Natural killer cell (primary cell): ENCODE data around the gene CATSPER3. TPM values are rescaled to one million over a fixed set of nuclear protein-coding genes. Genes with fewer than 3 reads are reported as not detected.

Source experiments
- ATAC-seq, 3 donors: fragments of 150-1000 bp in 2 of 3; fragments of 200-7000 bp in 1 of 3; cut with Tn5 transposase; 1 replicate in 1 of 3; 2 replicates in 2 of 3; pipeline ENCODE4 v1.10.0; 2021; ENCODE audit warnings: mild to moderate bottlenecking in 2 of 3, moderate library complexity in 2 of 3
- DNase-seq, 2 donors: peaks; one replicate each; pipeline versions ENCODE4 v3.0.0 to v3.0.0-alpha.2; 2013 to 2021; ENCODE audit warnings: mixed read lengths in 1 of 2
- H3K27ac ChIP-seq: one replicate; pipeline ENCODE4 v1.5.1; 2013; ENCODE audit warnings: mild to moderate bottlenecking, low read length
- H3K27me3 ChIP-seq: one replicate; pipeline ENCODE4 v1.6.1; 2013; ENCODE audit warnings: low read length; ENCODE audit not compliant: control insufficient read depth, insufficient read depth
- H3K36me3 ChIP-seq: one replicate; pipeline ENCODE4 v1.6.1; 2013; ENCODE audit warnings: low read length; ENCODE audit not compliant: control insufficient read depth, insufficient read depth
- H3K4me1 ChIP-seq: one replicate; pipeline ENCODE4 v1.6.1; 2013; ENCODE audit warnings: low read length; ENCODE audit not compliant: control insufficient read depth, insufficient read depth
- H3K4me3 ChIP-seq: one replicate; pipeline ENCODE4 v1.5.1; 2013; ENCODE audit warnings: low read length
- H3K9me3 ChIP-seq: one replicate; pipeline ENCODE4 v1.6.1; 2013; ENCODE audit warnings: low read length; ENCODE audit not compliant: control insufficient read depth, insufficient read depth
- H3K27ac Mint-ChIP-seq, 2 donors: one replicate each; pipeline ENCODE4 v1.8.0; 2022; ENCODE audit warnings: mild to moderate bottlenecking in 2 of 2, mixed read lengths in 2 of 2, moderate library complexity in 1 of 2
- H3K27me3 Mint-ChIP-seq, 2 donors: one replicate each; pipeline ENCODE4 v1.8.0; 2022; ENCODE audit warnings: low read depth in 2 of 2, mixed read lengths in 2 of 2
- H3K36me3 Mint-ChIP-seq: one replicate; pipeline ENCODE4 v1.8.0; 2022; ENCODE audit warnings: mixed read lengths
- H3K4me1 Mint-ChIP-seq, 2 donors: one replicate each; pipeline ENCODE4 v1.8.0; 2022; ENCODE audit warnings: mixed read lengths in 2 of 2
- H3K4me3 Mint-ChIP-seq: one replicate; pipeline ENCODE4 v1.8.0; 2022; ENCODE audit warnings: mild to moderate bottlenecking, moderate library complexity, mixed read lengths
- H3K9me3 Mint-ChIP-seq, 2 donors: one replicate each; pipeline ENCODE4 v1.8.0; 2022; ENCODE audit warnings: mixed read lengths in 2 of 2
- WGBS: methylation state at CpG from one replicate; pipeline ENCODE4 v1.1.7; 2013; ENCODE audit warnings: missing lambda C conversion rate; ENCODE audit not compliant: insufficient coverage; 5-methylcytosine and 5-hydroxymethylcytosine counted together
- intact Hi-C: fragments of 100-400 bp; cut with micrococcal nuclease; formaldehyde crosslinking; loops from one replicate; pipeline ENCODE4 v1.14.2; 2022
- total RNA-seq, 4 donors: library from RNA; stranded (reverse); fragments of 120-200 nt in 1 of 4; gene quantifications; one replicate each; pipeline versions ENCODE4 v1.2.3 to v1.2.4, GENCODE V29; 2013 to 2022
- TF ChIP-seq, protein P1 (sequence below): fragments of 200-600 bp; IDR thresholded peaks from one replicate; pipeline ENCODE4 v1.8.0; 2022; ENCODE audit warnings: antibody characterized with exemption

The CATSPER3 gene
- total RNA-seq, 3 donors from 2014 or later (not counting 1 experiment from before 2014, with no cell fraction given): 0.31 to 0.79 (median 0.55) TPM

DNA sequence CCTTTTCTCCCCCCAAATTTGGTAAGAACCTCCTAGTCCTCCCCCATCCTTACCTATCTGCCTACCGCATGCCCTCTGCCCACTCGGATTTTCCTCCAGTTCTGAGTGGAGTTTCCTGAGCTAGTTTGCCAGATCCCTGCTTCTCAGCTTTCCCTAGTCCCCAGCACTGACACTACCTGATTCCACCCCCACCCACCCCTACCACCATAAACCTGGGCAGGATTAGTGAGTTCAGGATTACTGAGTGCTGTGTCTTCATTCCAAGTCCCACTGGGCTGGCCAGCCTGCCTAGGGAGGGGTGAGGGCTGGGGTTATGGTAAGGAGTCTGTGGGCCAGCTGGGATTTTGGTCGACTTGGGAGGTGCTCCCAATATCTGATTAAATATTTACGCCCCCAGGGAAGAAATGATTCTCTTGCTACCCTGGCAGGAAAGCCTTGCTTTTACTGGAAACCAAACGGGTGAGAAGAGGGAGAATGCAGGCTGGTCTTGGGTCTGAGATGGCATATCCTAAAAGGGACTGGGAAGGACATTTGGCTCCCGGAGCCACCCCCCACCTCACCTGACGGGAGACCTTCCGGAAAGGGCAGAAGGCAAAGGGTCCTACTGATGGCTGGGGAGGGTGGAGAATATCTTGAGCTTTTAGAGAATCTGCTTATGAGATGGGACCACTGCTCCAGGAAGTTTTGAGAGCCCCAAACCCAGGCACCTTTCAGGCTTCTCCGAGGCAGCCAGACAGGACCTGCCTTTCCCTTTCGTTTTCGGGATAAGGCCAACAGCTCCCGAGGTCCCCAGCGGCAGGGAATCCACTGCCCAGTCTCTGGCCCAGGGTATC, 62.6 kb downstream of the CATSPER3 start:
- 14% methylated on average over 13 of the region's 13 CpGs for WGBS
- Mint-ChIP-seq H3K9me3 (no peaks in the 10 kb centered on the region), H3K27me3 (peaks cover 50 to 77% of the 10 kb centered on the region in 2 donors), H3K36me3 (no peaks in the 10 kb centered on the region), H3K4me1 (peaks cover 11 to 29% of the 10 kb centered on the region in 2 donors), H3K4me3 (peak overlapping the region; percentile 37), H3K27ac (no peak overlapping the region)
- no peaks in the 10 kb centered on the region for H3K36me3 ChIP-seq
- H3K27ac ChIP-seq: no peak overlapping the region
- TF ChIP-seq, protein P1, sequence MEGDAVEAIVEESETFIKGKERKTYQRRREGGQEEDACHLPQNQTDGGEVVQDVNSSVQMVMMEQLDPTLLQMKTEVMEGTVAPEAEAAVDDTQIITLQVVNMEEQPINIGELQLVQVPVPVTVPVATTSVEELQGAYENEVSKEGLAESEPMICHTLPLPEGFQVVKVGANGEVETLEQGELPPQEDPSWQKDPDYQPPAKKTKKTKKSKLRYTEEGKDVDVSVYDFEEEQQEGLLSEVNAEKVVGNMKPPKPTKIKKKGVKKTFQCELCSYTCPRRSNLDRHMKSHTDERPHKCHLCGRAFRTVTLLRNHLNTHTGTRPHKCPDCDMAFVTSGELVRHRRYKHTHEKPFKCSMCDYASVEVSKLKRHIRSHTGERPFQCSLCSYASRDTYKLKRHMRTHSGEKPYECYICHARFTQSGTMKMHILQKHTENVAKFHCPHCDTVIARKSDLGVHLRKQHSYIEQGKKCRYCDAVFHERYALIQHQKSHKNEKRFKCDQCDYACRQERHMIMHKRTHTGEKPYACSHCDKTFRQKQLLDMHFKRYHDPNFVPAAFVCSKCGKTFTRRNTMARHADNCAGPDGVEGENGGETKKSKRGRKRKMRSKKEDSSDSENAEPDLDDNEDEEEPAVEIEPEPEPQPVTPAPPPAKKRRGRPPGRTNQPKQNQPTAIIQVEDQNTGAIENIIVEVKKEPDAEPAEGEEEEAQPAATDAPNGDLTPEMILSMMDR: no peak
- H3K27me3 ChIP-seq: peaks cover 46% of the 10 kb centered on the region
- H3K4me3 ChIP-seq: no peak overlapping the region
- H3K9me3 ChIP-seq: no peaks in the 10 kb centered on the region
- intact Hi-C loops: no loop called here
- DNase-seq: no peak
- no peak for ATAC-seq
- H3K4me1 ChIP-seq: peaks cover 19% of the 10 kb centered on the region

GRCh38 chr5:135030956-135031812, 63.5 kb downstream of the CATSPER3 start:
- Mint-ChIP-seq H3K9me3 (no peaks in the 10 kb centered on the region), H3K4me3 (no peak overlapping the region), H3K36me3 (no peaks in the 10 kb centered on the region), H3K27me3 (peaks cover 51 to 71% of the 10 kb centered on the region in 2 donors), H3K4me1 (peaks cover 11 to 29% of the 10 kb centered on the region in 2 donors), H3K27ac (no peak overlapping the region)
- Histone ChIP-seq H3K4me1 (peaks cover 19% of the 10 kb centered on the region), H3K4me3 (no peak overlapping the region), H3K36me3 (no peaks in the 10 kb centered on the region), H3K27ac (no peak overlapping the region), H3K27me3 (peaks cover 48% of the 10 kb centered on the region), H3K9me3 (no peaks in the 10 kb centered on the region)
- ATAC-seq (no peak), DNase-seq (peak in 1 of 2 donors; percentile 20)
- intact Hi-C loops: no loop called here
- WGBS: 8% methylated on average over 57 of the region's 57 CpGs
- TF ChIP-seq, protein P1: no peak

DNA sequence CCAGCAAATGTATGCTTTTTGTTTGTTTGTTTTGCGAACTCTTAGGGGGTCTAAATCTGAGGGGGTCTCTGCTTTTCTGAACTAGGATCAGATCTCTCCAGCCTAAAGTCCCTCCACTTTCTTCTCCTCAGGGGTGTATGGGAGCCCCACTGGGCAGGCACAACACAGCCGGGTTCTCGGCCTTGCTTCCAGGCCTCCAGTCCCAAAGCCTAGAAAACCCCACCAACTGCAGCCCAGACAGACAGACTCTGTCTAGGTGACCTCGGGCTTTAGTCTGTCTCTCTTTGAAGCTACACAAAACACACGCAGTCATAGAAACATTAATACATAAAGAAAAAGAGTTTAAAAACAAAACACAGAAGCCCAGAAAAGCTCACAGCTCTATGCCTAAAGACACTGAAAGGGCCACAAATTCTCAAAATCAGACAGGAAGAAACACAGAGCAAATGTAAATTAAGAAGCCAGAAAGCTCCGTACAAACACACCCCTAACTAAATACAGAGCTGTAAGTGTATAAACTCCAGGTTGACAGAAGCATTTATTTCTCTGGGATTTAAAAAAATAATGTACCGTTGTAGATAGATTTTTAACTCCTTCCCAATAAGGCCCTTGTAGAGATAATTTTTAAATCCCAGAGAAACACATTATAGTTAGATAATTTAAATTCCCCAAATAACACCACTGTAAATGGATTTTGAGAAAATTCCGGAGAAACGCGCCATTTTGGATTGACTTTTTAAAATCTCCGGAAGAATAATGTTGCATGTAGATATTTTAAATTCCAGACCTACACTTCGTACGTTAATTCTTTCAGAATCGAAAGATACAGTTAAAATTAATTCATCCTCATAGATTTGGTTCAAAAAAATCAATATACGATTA, 64.3 kb downstream of the CATSPER3 start:
- ATAC-seq: no peak
- Histone ChIP-seq H3K4me3 (no peak overlapping the region), H3K27me3 (peaks cover 54% of the 10 kb centered on the region), H3K36me3 (no peaks in the 10 kb centered on the region), H3K27ac (no peak overlapping the region), H3K9me3 (no peaks in the 10 kb centered on the region), H3K4me1 (peaks cover 19% of the 10 kb centered on the region)
- intact Hi-C loops: no loop called here
- Mint-ChIP-seq H3K9me3 (no peaks in the 10 kb centered on the region), H3K27me3 (peaks cover 50 to 63% of the 10 kb centered on the region in 2 donors), H3K27ac (no peak overlapping the region), H3K4me1 (peaks cover 11 to 29% of the 10 kb centered on the region in 2 donors), H3K4me3 (peak overlapping the region; percentile 74), H3K36me3 (no peaks in the 10 kb centered on the region)
- DNase-seq: no peak
- TF ChIP-seq, protein P1: no peak
- 37% methylated on average over 6 of the region's 15 CpGs for WGBS
